ENCODE measurements around the gene MRPL36.

MRPL36 gene

DNA sequence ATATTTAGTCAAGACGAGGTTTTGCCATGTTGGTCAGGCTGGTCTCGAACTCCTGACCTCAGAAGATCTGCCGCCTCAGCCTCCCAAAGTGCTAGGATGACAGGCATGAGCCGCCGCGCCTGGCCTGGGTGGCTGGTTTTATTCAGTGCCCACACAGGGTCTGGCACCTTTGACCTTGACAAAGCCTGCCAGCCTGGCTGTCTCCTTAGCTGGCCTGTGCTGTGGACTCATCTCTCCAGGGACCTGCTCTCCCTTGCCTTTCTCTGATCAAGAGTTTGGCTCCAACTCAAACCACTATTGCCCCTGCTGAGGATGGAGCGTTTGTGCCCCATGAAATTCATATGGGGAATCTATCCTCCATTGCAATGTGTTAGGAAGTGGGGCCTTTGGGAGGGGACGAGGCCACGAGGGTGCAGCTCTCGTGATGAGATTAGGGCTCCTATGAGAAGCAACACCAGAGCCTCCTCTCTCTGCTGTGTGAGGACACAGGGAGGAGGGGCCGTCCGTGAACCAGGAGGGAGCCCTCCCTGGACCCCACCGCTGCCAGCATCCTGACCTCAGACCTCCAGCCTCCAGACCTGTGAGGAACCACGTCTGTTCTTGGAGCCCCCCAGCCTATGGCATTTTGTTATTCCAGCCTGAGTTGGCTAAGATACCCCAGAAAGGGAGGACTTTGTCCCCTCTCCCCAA is 45.0 kb downstream of the MRPL36 start:
- no peaks in the 10 kb centered on the region for H4K20me1 ChIP-seq
- H3K27me3 ChIP-seq = no peaks in the 10 kb centered on the region
- H3K4me3 ChIP-seq = no peak overlapping the region
- H3K9me3 ChIP-seq = peaks cover 19% of the 10 kb centered on the region
- peaks cover 55% of the 10 kb centered on the region for H3K4me1 ChIP-seq
- H3K27ac ChIP-seq = no peak overlapping the region
- TF ChIP-seq Cebpa-rat (IDR thresholded peaks at IDR 0.05) = no peak
- peak overlapping the region; percentile 18 for H3K4me2 ChIP-seq
- no peak overlapping the region for H3K9ac ChIP-seq
- H3K36me3 ChIP-seq = no peaks in the 10 kb centered on the region

DNA sequence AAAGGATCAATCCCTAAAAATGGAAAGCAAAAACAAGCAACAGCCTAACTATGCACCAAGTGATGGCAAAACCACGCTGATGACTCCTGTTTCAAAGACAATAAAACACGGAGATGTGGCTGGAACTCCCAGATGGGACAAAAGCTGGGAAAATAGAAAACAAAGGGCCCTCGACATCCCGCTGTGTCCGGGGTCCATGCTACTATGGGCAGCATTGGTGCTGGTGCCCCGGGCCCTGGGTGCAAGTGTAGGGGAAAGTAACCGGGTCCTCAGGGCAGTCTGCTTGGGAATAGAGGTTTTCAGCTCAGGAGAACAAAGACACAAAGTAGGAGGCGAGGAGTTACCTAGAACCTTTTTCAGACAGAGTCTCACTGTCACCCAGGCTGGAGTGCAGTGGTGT is 46.1 kb downstream of the MRPL36 start:
- no peaks in the 10 kb centered on the region for H4K20me1 ChIP-seq
- no peak overlapping the region for H3K9ac ChIP-seq
- H3K27ac ChIP-seq = no peak overlapping the region
- no peaks in the 10 kb centered on the region for H3K27me3 ChIP-seq
- H3K4me2 ChIP-seq = no peak overlapping the region
- H3K4me1 ChIP-seq = peaks cover 55% of the 10 kb centered on the region
- TF ChIP-seq Cebpa-rat (IDR thresholded peaks at IDR 0.05) = no peak
- H3K36me3 ChIP-seq = no peaks in the 10 kb centered on the region
- H3K9me3 ChIP-seq = peaks cover 14% of the 10 kb centered on the region
- no peak overlapping the region for H3K4me3 ChIP-seq

DNA sequence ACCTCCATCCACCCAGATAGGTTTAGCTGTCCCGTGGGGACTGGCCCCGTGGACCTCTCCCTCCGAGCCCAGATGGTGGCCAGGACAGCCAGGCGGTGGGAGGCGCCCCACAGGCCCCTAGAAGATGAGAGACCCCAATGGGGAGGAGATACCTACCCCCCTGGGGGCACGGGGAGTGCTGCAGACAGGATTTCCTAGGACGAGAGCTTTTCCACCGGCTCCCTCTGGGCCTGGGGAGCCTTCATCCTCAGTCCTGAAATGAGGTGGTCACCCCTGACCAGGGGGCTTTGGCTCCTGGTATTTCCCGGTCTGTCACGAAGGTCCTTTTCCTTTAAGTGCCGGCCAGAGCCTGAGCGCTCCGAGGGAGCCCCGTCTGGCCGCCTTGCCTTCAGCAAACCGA is 46.8 kb downstream of the MRPL36 start:
- Histone ChIP-seq H4K20me1 (no peaks in the 10 kb centered on the region), H3K4me3 (no peak overlapping the region), H3K27me3 (no peaks in the 10 kb centered on the region), H3K27ac (no peak overlapping the region), H3K36me3 (no peaks in the 10 kb centered on the region), H3K4me1 (peaks cover 55% of the 10 kb centered on the region), H3K9me3 (peaks cover 8% of the 10 kb centered on the region), H3K9ac (no peak overlapping the region), H3K4me2 (peak overlapping the region; percentile 73)
- TF ChIP-seq Cebpa-rat (IDR thresholded peaks at IDR 0.05) = no peak

DNA sequence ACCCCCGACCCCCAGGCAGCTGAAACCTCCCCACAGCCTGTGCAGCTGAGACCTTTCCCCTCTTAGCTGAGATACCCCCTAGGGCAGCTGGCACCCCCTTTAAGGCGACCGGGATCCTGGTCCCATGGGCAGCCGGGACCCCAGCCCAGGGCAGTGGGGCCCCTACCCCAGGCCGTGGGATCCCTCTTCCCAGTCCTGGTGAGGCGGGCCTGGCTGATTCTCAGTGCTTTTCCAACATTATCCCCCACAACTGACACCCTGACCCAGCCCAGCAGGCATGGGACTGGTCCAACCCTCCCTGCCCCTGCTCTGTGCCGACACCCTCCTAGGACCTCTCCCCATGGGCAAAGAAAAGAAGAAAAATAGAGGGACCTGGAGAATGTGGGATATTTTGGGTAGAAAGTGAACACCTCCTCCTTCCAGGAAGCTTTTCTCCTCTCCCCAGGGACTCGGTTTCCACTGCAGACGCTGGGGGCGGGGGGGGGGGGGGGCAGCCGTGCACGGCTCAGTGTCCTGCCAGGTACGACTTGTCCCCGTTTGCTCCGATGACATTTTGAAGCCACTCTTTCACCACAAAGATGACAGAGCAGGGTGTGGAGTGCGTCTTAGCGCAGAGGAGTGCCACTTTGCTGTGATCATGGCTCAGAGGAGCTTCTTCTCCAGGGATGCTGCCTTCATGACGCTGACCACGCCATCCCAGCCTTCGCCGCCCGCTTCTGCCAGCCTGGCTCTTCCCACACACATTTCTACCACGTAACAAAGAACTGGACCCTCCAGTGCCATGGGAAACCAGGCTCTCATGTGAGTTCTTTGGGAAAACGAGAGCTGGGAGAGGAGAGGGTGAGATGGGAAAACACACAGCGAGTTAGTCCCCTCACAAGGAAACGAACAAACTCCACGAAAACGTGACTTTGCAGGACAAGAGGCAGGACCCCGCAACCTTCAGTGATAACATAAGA is 47.5 kb downstream of the MRPL36 start:
- Histone ChIP-seq H3K4me3 (no peak overlapping the region), H3K36me3 (no peaks in the 10 kb centered on the region), H3K9ac (0 out of 2 replicates have a peak overlapping the region, but pooled peaks have one; percentile 34), H4K20me1 (no peaks in the 10 kb centered on the region), H3K27ac (no peak overlapping the region), H3K4me2 (peak overlapping the region; percentile 73), H3K27me3 (no peaks in the 10 kb centered on the region), H3K9me3 (peaks cover under 1% of the 10 kb centered on the region), H3K4me1 (peaks cover 54% of the 10 kb centered on the region)
- TF ChIP-seq Cebpa-rat (IDR thresholded peaks at IDR 0.05) = no peak

DNA sequence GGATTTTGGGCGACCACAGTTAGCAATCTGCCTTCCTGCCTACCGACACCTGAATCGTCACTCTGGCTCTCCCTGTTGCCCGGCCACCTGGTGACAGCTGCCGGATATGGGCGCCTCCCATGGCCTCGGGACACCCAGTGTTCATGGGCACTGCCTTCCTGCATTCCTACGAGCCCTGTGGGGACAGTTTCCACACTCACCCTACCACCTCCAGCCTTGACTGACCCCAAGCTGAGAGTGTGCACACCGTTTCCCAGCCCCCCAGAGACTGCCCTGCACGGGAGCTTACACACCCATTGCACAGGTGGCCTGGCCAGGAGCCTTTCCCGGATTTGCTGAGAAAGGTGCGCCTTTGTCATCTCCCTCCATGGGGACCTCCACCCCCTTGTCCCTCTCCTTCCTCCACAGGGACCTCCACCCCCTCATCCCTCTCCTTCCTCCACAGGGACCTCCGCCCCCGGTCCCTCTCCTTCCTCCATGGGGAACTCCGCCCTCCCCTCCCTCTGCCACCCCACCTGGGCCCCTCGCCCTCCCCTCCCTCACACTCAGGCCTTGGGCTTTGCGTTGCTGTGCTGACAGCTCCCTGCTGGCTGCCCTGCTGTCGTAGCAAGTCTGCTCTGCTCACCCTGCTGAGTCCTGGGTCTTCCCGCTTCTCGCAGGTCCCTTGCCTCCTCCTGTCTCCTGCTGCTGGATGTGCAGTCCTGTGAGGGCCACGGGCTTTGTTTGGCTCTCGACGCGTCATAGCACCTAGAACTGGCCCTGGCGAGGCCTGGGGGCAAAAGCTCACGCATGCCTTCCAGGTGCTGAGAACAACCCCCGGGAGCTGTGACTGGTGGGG is 48.4 kb downstream of the MRPL36 start:
- Histone ChIP-seq H3K4me1 (peaks cover 45% of the 10 kb centered on the region), H3K4me3 (no peak overlapping the region), H3K27me3 (no peaks in the 10 kb centered on the region), H3K4me2 (peak overlapping the region; percentile 73), H3K27ac (no peak overlapping the region), H3K9me3 (0 out of 2 replicates have a peak, but pooled peaks cover 4% of the 10 kb centered on the region), H4K20me1 (no peaks in the 10 kb centered on the region), H3K36me3 (no peaks in the 10 kb centered on the region), H3K9ac (0 out of 2 replicates have a peak overlapping the region, but pooled peaks have one; percentile 34)
- TF ChIP-seq Cebpa-rat (IDR thresholded peaks at IDR 0.05) = no peak

DNA sequence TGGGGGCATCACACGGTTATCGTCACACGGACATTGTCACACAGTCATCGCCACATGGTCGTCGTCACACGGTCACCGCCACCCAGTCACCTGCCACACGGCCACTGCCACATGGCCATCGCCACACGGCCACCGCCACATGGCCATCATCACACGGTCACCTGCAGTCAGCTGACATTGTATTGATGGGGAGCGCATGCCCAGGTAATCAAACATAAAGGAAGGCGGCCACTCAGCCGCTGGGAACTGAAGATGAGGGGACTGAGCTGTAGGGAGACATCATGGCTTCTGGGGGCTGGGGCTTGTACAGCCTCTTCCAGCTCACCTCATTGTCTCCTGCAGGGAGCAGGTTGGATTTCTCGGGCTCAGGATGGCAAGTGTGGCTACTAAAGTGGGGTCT is 49.2 kb downstream of the MRPL36 start:
- peaks cover 37% of the 10 kb centered on the region for H3K4me1 ChIP-seq
- no peaks in the 10 kb centered on the region for H3K36me3 ChIP-seq
- H3K9ac ChIP-seq = no peak overlapping the region
- no peaks in the 10 kb centered on the region for H3K27me3 ChIP-seq
- no peaks in the 10 kb centered on the region for H4K20me1 ChIP-seq
- H3K4me3 ChIP-seq = no peak overlapping the region
- no peak overlapping the region for H3K4me2 ChIP-seq
- no peak for TF ChIP-seq Cebpa-rat (IDR thresholded peaks at IDR 0.05)
- 0 out of 2 replicates have a peak, but pooled peaks cover 4% of the 10 kb centered on the region for H3K9me3 ChIP-seq
- no peak overlapping the region for H3K27ac ChIP-seq

DNA sequence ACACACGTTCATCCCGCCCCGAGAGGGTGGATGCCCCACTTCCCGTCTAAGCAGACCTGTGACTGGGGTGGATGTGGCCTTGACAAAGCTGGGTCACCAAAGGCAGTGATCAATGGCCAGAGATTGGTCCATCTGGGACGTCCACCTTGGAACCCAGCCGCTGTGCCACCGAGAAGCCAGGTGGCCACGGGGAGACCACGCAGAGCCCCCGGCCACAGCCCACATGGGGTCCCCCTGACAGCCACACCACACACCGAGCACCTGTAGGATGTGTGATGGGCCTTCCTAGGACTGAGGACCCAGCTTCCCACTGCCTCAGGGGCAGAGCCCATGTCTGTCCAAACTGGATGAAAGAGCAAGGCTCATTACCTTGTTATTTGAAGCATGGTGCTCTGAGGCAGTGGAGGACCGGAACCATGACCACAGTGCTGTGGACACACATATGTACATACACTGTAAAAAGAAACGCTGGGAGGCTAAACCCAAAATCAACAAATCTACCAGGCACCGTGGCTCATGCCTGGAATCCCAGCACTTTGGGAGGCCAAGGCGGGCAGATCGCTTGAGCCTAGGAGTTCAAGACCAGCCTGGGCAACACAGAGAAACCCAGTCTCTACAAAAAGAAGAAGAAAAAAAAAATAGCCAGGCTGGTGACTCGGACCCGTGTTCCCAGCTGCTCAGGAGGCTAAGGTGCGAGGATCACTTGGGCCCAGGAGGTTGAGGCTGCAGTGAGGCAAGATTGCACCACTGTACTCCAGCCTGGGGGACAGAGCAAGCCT is 50.1 kb downstream of the MRPL36 start:
- no peaks in the 10 kb centered on the region for H3K36me3 ChIP-seq
- 0 out of 2 replicates have a peak, but pooled peaks cover 4% of the 10 kb centered on the region for H3K9me3 ChIP-seq
- H3K9ac ChIP-seq = no peak overlapping the region
- no peak for TF ChIP-seq Cebpa-rat (IDR thresholded peaks at IDR 0.05)
- H3K27ac ChIP-seq = no peak overlapping the region
- no peaks in the 10 kb centered on the region for H4K20me1 ChIP-seq
- no peak overlapping the region for H3K4me3 ChIP-seq
- H3K27me3 ChIP-seq = no peaks in the 10 kb centered on the region
- no peak overlapping the region for H3K4me2 ChIP-seq
- peaks cover 28% of the 10 kb centered on the region for H3K4me1 ChIP-seq

DNA sequence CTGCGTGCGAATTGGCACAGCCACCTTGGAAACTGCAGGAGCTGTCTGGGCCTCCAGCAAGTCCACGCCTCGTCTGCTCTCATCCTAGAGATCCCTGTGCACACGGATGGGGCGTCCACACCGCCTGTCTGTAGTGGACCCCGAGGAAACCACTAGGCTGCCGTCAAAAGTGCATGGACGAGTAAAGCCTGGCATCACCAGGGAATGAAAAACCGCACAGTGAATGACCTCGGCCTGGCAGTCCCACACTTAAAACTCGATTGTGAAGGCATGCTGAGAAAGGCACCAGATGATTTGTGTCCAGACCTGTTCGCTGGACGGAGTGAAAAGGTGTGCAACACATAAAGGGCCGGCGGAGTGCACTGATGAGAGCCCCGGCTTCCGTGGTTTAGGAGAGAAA is 50.8 kb downstream of the MRPL36 start:
- H3K9ac ChIP-seq = no peak overlapping the region
- no peaks in the 10 kb centered on the region for H3K36me3 ChIP-seq
- no peaks in the 10 kb centered on the region for H3K27me3 ChIP-seq
- H3K4me3 ChIP-seq = no peak overlapping the region
- H3K9me3 ChIP-seq = 0 out of 2 replicates have a peak, but pooled peaks cover 4% of the 10 kb centered on the region
- H3K4me2 ChIP-seq = no peak overlapping the region
- no peak for TF ChIP-seq Cebpa-rat (IDR thresholded peaks at IDR 0.05)
- H3K27ac ChIP-seq = no peak overlapping the region
- peaks cover 28% of the 10 kb centered on the region for H3K4me1 ChIP-seq
- H4K20me1 ChIP-seq = no peaks in the 10 kb centered on the region

Data from BLaER1 (cell line).